Activated CD4-positive, alpha-beta T cell treated with anti-CD3 and anti-CD28 coated beads, Interleukin-2, amount 50 U/mL, for 16 hours (primary cell): ENCODE results near the gene AANAT.
A peak's percentile ranks its signal among the peaks of the same experiment; 100 is the strongest.

Experiments used
- DNase-seq: peaks from one replicate; pipeline ENCODE4 v3.0.0-alpha.2; 2020

Gene AANAT

DNA sequence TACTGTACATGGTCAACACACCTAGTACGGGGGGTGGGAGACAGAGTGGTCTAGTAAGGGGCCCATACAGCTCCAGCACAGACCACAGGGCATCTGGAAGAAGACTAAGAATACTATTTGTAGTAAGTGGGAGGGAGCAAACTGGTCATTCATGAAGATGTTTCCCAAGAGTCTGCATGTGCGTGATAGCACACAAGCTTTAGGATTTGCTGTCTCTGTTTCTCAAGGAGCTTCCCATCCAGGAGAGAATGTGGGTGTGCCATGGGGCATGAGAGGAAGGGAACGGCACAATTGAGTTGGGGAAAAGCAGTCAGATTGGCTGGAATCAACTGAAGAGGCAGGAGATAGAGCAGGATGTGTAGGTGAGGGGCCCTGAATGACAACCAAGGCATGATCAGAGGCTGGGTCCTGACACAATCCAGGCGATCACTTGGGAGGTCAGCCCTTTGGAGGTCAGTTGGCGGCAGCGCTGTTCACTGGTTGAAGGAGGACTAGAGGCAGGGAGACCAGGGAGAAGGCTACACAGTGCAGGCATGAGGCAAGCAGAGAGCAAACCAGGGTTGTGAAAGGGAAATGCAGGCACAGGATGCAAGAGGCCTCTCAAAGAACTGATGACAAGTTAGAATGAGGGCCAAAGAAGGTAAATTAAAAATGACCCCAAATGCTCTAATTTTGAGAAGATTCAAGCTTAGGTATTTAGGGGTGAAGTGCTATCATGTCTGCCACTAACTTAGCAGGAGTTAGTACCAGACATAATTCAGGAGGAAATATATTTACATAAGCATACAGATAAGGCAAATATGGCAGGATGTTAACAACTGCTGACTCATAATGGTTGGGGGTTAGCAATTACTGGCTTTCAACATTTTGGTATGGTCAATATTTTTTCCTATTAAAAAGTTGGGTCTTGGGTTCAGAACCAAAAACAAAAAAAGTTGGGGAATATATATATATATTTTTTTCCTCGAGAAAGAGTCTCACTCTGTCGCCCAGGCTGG is 24.8 kb upstream of the AANAT start:
- DNase-seq: peak; percentile 35

DNA sequence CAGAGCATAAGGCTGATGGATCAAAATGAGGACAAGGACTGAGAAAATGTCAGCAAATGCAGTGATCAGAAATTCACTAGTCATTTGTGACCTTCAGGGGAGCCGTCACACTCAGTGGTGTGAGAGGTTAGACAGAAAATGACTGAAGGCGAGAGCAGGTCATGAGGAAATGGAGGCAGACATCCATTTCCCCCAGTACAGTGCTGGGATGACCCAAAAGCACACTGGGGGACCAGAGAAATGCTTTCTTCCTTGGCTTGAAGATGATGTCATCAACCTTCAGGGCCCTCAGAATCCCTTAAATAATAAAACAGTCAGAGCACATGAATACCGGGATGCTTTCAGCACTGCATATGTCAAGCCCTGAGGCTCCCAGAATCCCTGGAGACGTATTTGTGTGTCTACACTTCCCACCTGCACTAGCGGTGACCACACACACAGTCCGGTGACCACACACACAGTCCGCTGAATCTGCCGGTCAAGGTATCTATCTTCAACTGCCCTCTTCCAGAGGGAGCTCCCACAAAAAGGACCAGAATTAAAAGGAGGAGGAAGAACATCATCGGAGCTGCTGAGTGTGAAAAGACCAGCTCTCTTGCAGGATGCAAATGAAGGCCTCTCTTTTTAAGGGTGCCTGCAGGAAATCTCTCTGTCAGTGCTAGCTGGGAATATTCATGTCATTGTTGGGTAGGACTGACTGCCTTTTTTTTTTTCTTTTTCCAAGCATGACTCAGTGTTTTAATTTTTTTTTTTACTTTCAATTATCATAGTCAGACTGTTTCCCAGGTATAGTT is 22.7 kb upstream of the AANAT start:
- DNase-seq: peak; percentile 48

DNA sequence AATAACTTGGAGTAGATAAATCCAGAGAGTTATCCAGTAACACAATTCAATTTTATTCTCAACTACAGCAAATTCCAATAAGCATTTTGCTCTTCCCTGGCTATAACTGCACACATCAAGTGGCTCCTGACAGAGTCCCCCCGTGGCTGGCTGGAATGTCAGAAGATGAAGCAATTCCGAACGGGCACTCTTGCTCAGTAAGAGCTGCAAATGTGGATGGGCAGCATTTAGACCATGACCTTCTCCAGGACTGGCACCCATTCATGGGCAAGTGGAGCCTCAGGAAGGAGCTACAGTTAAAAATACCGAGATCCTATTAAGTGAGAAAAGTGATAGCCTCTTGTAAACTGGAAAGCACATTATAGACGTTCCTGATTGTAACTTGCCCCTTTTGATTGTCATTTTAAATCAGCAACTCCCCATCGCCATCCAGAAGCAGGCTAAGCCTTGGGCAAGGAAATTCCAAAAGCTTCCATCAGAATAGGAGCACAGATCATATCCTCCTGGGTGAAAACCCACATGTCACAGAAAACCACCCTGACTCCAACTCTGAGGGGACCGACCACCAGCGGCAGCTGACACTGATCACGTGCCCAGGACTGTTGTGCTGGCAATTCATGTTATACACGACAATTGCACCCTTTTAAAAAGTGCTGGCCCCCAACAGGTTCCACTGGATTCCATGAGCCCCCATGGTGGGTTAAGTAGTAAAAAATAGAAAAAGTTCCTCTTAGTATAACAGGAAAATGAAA is 21.5 kb upstream of the AANAT start:
- DNase-seq: no peak

DNA sequence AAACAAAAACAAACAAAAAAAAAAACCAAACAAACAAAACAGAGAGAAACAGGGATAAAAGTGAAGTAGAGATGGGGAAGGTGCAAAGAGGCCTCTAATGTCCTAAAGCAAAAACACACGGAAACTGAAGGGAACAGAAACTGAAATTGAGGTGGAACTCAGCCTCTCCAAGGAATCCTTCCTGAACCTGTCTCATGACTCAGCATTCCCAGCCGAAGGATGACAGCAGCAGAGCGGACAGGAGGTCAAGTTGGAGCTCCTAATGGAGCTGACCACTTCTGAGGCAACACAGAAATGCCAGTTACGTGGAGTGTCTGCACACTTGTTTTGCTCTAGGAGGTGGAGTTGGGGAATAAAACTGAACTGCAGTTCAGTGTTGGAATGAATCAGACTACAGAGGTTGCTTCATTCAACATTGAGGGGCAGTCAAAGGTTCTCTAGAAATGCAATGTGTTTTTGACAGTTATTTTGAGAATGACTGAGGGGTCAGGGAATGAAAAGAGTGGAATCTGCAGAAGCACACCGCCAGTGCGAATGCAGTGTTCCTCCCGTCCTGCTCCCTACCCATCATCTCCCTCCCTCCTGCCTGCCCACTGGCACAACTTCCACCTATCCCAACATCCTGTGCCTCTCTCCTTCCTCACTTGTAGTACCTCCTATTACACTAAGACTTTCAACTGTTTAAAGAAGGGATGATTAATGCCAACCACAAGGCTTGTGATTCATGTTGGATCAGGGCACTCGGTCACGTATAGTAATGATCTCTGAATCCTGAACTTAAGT is 20.8 kb upstream of the AANAT start:
- peak; percentile 35 for DNase-seq

DNA sequence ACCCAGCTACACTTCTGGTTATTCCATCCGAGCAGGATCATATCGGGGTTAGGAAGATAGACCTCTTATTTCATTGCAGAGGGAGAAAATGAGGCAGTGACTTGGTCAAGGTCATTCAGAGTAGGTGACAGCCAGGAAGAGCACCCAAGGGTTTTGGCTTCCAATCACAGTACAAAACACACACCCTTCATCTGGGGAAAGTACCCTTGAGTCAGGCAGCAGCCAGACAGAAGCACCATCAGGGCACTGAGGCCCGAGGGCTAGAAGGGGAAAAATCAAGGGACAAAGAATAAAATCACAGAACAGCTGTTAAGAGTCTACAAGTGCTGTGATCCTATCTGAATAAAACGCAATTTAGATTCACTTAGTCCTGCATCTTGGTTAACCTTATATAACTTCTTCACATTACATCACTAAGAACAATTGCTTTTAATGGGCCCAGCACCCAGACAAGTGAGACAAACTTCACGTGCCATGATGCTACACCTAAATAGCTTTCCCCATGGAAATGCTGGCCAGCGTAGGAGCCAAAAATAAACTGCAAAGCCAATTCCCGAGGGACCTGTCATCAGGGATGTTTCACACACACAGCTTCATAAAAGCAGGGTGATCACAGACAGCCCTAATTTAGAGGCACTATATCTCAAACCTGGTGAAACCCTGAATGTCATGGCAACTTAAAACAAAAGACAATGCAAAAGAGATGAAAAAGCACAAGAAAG is 19.3 kb upstream of the AANAT start:
- DNase-seq: peak; percentile 44

DNA sequence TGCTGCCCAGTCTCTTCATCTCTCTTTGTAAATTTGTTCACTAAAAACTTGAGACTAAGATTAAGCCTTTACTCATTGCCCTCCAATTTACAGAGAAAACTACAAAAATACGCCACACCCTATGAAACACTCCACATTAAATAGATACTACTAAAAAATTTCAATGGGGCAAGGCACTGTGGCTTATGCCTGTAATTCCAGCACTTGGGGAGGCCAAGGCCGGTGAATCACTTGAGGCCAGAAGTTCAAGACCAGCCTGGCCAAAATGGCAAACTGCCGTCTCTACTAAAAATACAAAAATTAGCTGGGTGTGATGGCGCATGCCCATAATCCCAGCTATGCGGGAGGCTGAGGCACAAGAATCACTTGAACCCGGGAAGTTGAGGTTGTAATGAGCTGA is 18.3 kb upstream of the AANAT start:
- no peak for DNase-seq

DNA sequence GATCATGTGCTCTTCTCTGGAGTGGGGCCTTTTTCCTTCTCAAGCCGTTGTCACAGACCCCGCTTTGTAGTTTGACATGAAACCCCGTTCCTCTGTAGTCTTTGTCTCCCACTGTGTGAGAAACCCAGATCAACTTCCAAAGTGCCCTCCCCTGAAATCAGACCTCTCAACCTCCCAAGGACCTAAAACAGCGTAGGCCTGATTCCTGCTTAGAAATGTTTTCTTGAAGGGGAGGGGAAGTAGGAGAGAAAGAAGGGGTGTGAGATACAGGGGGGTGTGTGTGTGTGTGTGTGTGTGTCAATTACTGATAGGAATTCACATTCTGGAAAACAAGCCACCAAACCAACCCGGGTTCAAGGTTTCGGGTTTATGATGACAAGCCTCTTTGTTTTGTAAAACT is 15.9 kb upstream of the AANAT start:
- DNase-seq: no peak

DNA sequence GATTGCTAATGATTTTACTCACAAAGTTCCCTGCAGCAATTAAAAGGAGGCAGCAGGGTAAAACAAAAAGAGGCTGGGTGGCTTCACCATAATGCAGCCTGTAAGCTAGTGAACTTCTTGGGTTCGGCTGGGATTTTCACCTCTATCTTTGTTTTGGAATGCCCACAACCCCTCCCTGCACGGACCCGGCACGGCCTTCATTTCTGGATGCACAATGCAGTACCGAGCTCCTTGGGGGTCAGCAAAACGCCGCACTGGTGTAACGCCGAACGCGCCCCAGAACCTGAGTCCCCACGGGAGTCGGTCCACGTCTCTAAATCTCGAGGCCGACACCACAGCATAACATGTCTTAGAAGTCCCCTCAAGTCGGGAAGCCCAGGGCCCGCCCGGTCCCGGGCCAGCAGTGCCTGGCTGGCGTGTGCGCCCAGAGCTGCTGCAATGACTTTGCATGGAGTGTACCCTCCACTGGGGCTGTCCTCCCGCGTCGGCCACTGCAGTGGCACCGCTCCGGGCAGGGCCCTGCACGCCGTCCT is 15.2 kb upstream of the AANAT start:
- DNase-seq: no peak

DNA sequence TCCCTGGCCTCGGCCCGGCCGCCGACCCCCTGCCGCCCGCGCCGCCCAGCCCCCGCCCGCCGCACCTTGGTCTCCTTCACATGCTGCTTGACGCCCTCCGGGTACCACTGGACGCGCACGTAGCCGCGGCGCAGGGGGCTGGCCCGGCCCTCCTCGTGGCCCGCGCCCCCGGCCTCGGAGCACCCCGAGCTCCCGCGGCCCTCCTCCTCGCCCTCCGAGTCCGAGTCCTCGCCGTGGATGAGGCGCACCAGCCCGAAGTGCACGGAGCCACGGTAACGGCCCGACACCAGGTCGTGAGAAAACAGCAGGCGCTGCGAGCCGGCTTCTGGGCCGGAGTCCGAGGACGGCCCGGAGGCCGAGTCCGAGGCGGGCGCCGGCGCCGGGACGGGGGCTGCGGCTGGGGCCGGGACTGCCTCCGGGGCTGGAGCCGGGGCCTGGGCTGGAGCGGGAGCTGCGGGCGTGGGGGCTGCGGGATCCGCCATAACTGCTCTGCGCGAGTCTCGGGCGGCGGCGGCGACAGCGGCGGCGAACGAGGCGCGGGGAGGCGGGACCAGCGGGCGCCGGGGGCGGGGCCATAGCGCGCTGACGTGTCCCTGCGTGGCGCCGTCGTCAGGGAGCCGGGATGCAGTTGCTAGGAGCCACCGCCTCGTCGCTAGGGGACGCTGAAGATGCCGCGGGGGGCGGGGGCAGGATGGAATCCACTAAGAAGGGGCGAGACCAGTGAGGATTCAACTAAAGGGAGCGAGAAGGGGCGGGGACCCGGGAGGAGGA is 14.6 kb upstream of the AANAT start, which contains the start of gene UBE2O:
Gene UBE2O, minus strand, starts transcription at position 493 of the 771 bp plus-strand sequence. Its CDS starts 11 bp downstream, at position 482.
- peak; percentile 93 for DNase-seq

DNA sequence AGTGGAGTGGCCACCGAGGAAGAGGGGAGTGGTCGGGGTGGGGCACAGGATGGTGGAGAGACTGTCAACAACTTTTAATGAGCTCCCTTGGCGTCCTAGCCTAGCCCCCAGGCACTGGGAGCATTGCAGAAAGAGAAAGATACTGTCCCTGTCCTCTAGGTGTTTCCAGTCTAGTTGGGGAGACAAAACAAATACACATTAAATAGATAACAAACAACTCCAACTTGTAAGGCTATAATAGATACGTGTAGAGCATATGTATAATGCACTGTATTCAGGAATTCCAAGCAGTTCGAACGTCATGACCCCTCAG is 14.0 kb upstream of the AANAT start:
- no peak for DNase-seq

DNA sequence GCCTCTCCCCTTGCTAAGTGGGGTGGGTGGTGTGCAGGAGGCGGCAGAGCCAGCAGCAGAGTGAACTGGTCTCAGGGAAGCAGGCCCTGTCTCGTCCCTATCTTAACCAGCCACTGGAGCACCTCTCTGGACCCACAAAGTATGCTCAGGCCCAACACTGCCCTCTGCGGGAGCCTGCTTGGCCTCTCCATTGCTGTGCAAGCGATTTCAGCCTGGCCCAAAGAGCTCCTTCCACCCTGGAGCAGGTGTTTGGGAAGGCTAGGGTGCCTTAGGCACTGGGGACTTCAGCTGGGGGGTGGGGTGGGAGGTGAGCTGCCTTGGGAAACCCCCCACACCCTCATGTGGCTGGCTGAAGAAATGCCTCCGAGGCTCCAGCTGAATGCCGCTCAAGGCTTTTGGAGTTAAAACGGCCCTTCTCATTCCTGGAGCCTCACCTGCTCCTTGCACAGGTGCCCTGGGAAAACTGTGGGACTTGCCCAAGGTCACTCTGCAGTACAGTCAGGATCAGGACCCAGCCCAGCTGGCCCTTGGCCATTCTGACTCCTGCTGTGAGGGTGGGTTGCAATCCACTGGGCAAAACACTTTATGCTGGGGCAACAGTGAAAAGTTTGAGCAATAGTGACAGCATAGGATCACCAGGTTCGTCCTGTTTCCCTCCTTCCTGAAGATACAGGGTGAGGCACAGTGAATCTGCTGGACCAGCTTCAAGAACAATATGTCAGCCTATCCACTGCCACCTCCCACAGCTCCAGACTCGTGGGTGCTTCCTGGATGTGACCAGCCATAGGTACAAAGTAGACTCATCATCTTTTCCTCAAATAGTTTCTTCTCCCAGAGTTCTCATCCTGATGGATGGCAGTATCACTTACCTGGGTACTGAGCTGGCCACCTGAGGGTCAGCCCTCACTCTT is 8.6 kb upstream of the AANAT start:
- DNase-seq: no peak

DNA sequence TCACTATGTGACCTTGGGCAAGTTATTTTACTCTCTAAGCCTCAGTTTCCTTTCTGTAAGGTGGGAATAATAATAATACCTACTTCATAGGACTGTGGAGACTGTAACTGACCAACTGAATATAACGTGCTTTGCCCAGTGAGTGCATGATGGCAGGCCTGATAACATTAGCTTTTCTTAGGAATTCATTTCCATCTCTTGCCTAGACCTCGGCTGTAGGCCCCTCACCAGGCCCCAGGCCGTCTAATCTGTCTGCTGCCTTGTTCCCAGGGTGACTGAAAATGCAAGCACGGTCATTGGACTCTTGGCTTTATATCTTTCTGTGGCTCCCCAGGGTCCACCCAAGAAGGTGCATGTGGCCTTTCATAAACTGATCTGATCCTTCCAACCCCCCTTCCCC is 7.7 kb upstream of the AANAT start:
- no peak for DNase-seq

DNA sequence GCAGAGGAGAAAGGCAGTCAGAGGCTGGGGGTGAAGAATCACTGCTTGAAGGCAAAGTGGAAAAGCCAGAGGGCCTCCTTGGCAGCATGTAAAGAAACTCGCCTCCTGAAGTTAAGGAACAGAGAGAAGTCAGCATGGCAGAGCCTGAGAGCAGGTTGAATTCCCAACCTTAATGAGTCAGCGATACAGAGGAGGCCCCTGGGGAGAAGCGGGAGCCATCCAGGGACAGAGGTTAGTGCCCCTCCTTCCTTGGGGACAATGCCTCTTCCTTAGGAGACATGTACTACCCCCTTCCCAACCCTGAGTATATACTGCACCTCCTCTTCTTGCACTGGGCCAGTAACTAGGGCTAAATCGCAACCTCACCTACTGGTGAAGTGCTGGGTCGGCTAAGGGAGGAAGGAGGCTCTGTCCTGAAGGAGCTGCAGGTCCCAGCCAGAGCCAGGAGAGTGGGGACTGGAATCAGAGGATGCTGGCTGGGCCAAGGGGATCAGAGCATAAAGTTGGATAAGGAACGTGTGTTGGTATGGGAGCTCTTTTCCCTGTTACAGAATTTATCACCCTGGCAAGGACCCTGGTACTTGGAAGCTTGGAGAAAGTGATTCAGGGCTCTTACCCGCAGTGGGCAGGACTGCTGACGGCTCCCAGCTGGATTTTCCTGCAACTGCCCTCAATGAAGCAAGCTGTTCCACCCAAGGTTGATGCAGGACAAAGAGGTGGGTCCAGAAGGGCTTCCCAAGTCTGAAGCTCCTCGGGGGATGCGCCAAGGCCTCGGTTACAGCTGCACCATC is 5.4 kb upstream of the AANAT start:
- no peak for DNase-seq

DNA sequence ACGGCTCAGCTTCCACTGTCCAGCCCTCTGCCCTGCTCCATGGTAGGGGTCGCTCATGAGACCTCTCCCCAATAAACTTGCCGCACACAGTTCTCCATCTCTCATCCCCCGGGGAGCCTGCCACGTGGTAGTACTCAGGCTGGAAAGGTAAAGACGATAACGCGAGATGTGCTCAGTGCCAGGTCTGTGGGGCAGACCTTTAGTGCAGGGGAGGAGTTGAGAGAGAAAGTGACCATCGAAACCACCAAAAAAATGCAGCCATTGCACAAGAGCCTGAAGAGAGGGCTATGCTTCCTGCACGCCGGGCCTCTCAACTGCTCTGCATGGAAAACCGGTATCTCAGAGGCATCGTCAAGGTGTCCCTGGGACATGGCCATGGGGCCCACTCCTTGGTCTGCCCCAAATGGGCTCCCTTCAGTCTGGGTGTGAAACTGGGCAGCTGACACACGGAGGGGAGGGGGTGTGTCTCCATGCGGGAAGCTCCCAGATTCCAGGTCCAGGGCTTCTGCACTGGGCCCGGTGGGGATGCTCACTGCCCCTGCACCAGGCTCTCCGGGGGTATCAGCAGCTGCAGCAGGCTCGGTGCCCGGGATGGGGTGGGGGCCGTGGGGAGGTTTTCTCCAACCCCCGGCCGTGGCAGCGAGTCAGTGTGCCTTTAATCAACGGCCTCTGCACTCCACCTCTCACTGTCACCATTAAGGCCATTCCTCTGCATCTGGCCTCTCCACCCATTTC is 4.7 kb upstream of the AANAT start:
- no peak for DNase-seq

DNA sequence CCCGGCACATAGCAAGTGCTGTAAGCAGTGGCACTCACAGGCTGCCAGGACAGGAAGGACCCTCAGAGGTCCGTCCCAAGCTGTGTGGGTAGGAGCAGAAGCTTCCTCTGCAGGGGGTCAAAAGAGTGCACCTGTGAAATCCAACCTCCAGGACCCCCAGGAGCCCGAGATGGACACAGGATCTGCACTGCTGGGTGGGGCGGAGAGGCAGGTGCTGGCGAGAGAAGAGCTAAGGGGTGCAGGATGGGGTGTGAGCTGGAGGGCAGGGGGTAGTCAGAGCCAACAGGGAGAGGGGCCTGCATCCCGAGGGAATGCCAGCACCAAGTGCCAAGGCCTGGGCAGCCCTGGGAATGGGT is 650 bp upstream of the AANAT start:
- DNase-seq: no peak

DNA sequence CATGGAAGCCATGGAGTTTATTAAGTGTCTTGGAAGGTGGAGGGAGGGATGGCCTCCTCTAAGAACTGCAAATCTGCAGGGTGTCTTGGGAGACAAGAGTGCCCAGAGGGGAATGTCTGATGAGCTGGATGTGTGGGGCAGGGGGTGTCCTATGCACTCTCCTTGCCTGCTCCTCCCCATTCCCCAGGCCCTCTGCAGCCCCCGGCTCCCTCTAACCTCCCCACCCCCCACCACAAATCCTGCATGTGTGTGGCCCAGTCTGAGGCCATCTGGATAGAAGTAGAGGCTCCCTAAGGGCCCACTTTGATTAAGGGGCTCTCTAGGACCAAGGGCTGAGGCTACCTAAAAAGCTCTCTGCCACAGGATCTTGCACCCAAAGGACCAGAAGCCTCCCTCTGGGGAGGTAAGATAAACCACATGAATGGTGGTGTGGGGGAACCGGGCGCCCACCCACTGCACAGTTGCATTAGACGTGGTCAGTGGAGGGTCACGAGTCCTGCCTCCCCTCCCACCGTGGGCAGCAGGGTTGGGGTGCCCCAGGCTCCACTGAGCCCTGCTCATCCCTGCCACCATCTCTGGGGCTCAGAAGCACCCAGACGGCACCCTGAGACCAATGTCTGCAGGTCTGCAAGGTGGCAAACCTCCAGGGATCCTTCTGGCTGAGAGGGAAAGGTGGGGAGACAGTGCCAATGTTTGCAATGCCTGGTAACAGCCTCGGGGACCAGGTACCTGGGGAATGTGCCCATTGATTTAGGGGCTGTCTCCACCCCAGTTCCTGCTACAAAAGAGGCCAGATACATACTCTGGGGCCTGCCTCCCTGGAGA is 618 bp downstream of the AANAT start:
- no peak for DNase-seq

DNA sequence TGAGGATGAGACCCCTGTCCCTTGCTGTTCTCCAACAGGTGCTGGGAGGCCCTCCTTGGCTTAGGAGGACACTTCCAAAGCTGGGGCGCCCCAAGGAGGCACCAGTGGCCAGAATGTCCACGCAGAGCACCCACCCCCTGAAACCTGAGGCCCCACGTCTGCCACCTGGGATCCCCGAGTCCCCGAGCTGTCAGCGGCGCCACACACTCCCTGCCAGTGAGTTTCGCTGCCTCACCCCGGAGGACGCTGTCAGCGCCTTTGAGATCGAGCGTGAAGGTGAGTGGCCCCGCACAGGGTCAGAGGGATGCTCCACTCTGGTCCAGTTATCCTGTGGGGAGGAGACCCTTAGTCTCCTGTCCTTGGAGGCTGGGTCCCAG is 1.2 kb downstream of the AANAT start:
- DNase-seq: no peak
